GM19455 (cell line): Measurements from ENCODE around the gene RNF5.
"Not testable (repeated sequence)": the region's sequence is repeated elsewhere in the genome, so short reads cannot be mapped to it uniquely, and the experiment has no call there.

Experiments used
- ATAC-seq: cut with Tn5 transposase; IDR thresholded peaks from one replicate; pipeline ENCODE4 v1.9.1; 2021; ENCODE audit not compliant: unreplicated experiment

RNF5 gene

DNA sequence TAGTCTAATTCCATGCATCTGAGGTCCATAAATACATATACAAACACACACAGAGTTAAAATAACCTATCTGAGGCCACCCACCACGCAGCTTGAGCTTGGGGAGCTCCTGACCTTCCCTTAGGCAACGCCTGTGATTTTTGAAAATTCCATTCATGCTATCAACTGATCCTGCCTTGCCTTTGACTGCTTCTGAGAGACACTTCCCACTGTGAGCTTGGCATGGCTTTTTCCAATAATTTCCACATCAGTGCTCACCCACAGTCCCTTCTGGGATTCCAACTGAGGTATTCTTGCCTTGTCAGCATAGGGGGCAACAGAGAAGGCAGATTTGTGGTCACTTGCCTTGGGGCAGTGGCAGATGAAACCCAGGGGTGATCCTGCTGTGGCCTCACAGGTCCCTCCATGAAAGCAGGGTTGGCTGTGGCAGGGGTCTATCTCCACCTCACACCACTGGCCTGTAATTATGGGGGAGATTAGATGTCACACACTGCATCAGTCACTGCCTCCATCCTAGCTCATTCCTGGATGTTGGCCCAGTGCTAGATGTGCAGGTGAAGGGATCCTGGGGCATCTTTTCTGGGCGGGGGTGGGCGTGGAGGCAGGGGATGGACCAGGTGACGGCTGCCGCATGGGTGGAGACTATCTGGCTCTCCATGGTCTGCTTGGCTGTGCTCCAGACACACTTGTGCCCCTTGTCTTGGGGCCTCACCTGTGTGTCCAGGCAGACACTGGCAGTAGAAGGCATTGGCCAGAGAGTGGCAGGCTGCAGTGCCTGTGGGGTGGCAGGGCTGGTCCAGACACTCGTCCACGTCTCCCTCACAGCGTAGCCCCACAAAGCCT lies 25.4 kb downstream of the RNF5 start:
- ATAC-seq: no peak

DNA sequence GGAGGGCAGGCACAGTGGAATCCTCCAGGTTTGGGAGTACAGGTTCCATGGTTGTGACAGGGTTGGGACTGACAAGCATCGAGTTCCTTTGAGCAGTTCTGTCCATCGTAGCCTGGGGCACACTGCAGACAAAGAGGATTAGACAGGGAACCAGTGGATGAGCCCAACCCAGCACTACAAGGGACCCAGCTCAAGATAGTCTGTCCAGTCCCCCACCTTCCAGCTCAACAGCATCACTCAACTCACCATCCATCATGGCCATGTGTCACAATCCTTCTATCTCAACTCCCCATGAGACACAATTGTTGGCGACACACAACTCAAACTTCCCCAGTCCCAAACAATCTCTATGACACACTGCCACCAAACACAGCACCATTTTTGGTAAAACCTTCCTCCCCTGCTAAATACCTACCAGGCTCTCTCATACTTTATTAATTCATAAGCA lies 26.1 kb downstream of the RNF5 start:
- no peak for ATAC-seq

DNA sequence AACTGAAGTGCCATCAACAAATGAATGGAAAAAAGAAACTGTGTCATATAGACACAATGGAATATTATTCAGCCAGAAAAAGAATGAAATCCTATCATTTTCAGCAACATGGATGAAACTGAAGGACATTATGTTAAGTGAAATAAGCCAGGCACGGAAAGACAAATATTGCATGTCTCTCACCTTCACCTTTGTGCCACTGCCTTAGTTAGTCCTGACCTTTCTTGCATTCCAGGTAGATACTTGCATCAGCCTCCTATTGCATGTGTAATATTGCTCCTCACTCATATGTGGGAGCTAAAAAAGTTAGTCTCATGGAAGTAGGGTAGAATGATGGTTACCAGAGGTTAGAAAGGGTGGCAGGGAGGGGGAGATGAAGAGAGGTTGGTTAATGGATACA lies 30.8 kb downstream of the RNF5 start:
- ATAC-seq: no peak

DNA sequence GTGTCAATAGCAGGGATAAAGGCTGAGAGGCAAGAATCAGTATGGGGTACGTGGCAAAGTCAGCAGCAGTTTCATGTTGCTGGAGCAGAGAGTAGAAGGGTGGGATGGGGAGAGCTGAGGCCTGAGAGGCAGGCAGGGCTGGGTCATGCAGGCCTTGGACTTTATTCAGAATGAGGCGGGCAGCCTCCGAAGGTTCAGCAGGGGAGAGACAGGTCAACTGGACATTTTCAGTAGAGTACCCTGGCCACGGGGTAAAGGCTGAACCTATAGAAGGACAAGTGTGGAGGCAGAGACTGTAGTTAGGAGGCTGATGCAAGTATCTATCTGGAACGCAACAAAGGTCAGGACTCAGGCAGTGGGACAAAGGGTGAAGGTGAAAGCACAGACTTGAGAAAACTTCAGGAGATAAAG lies 32.0 kb downstream of the RNF5 start:
- no peak for ATAC-seq

DNA sequence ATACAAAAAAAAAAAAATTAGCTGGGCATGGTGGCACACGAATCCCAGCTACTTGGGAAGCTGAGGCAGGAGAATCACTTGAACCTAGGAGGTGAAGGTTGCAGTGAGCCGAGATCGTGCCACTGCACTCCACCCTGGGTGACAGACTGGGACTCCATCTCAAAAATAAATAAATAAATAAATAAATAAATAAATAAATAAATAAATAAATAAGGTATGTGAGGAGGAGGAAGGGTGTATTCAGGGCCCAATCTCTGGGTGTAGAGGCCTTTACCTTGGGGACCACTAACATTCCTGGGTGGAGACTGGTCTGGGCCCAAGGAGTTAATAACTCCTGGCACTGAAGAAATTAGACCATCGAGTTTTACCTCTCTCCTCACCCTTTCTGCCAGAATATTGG lies 33.2 kb downstream of the RNF5 start:
- ATAC-seq: not testable (repeated sequence)

DNA sequence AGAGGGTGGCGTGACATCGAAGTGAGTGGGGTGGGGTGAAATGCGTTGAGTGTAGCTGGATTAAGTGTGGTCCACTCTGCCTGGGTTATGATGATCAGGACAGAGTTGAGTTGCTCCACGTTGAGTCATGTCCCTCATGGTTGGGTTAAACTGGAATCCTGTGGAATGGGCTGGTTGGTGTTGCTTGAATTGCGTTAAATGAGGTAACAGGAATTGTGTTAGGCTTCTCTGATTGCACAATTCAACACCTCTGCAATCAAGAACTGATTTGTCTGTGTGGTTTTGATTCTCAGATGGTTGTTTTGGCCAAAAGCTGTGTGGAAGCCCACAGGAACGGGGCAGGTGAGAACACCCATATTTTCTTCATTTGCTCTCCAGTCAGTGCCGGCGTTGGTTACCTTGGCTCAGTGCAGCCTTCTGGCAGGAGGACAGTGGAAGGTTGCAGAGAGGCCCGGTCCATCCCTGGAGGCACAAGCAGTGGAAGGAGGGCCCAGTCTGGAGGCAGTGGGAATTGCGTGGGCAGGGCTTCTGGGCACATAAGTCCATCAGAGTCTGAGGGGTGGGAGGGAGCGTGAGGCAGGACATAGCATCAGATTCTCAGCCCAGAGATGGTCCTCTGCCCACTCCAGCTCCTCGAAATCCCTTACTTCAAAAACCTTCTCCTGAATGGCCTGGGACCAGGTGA lies 34.0 kb downstream of the RNF5 start:
- ATAC-seq: no peak

DNA sequence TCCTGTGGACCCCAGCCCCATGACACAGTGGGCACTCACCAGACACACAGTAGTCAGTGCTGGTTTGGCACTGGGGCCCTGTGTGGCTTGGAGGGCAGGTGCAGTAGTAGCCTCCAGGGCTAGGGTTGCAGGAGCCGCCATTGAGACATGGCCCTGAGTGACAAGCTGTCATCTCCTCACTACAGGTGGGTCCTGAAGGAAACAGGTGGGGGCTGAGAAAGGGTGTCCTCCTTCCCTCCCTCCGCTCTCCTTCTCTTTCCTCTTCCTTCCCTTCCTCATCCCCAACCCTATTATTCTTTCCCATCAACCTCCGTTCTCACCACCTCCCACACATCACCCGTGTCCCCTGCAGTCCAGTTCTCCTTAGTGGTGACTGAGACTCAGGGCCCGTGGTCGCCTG lies 35.4 kb downstream of the RNF5 start:
- ATAC-seq: no peak

DNA sequence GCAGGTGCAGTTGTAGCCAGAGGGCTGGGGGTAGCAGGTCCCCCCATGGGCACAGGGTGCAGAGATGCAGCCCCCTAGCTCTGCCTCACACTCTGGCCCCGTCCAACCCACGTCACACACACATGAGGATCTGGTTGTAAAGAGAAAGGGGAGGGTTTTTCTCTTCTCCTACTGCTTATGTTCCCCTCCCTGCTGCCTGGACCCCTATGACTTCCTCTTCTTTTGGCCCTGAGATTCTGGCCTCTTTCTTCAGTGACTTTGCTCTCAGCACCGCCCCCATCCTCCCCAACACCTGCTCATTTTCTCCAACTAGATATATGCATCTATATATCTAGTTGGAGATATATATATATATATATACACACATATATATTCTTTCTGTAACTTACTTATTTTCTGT lies 35.9 kb downstream of the RNF5 start:
- no peak for ATAC-seq

DNA sequence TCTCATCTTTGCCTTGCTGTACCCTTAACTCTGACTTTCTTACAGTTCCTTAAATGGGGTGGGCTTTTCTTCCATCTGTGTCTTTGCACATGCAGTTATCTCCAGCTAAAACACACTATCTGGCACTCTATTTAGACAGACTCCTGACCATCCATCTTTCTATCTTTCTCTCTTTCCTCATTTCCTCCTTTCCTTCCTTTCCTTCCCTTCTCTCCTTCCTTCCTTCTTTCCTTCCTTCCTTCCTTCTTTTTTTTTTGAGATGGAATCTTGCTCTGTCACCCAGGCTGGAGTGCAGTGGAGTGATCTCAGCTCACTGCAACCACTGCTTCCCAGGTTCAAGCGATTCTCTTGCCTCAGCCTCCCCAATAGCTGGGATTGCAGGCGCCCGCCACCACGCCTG lies 37.4 kb downstream of the RNF5 start:
- ATAC-seq: no peak

DNA sequence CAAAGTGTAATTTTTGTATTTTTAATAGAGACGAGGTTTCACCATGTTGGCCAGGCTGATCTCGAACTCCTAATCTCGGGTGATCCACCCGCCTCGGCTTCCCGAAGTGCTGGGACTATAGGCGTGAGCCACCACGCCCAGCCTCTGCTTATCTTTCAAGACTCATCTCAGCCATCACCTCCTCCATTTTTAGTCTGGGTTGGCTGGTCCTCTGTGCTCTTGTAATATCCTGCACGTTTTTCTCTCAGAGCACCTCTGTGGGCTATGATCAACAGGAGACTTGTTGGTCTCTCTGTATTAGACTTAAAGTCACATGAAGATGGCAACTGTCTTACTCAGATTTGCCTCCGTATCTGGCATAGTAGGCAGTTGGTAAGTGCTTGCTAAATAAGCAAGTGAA lies 38.1 kb downstream of the RNF5 start:
- no peak for ATAC-seq

DNA sequence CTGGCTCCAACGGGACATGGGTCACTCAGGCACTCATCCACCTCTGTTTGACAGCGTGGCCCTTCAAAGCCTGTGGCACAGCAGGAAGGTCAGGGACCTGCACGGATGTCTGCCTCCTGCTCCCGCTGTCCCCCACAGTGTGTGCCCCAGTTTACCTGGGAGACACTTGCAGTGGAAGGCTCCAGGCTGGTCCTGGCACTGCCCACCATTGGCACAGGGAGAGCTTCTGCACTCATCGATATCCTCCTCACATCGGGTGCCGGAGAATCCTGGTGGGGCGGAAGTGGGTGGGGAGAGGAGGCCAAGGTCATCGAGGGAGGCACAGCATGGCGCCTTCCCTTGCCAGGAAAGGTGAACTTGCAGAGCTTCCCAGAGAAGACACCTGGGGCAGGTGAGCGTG lies 38.8 kb downstream of the RNF5 start:
- no peak for ATAC-seq

DNA sequence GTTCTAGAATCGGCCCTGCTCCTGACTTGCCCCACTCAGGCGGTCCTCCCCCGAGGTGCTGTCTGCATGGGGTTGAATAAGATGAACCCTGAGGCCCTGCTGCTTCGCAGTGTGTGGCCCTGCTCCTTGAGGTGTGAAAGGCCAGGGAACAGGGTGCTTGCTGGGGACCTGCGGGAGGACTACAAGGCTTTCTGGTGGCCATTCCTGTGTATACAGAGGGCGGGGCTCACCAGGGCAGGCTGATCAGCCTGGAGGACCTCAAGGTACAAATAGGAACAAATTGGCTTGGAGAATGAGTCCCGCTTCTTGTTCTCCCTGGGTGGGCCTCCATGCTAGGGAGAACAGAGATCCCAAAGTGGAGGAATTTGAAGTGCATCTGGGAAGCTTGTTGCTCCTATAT lies 40.0 kb downstream of the RNF5 start:
- ATAC-seq: no peak

DNA sequence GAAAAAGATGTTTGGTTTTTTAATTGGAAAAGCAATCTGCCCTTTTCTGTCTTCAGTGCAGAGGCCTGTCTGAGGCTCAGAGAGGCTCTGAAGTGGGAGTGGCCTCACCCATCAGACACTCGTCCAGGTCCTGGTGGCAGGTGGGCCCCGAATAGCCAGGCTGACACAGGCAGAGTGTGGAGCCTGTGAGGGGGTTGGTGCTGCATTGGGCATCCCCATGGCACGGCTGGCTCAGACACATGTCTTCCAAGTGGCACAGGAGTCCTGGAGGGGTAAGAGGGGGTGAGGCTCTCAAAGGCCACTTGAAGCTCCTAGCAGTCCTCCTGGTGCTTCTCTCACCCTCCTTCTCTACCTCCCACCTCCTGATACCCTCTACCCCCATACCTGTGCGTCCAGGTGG lies 41.8 kb downstream of the RNF5 start:
- ATAC-seq: no peak

DNA sequence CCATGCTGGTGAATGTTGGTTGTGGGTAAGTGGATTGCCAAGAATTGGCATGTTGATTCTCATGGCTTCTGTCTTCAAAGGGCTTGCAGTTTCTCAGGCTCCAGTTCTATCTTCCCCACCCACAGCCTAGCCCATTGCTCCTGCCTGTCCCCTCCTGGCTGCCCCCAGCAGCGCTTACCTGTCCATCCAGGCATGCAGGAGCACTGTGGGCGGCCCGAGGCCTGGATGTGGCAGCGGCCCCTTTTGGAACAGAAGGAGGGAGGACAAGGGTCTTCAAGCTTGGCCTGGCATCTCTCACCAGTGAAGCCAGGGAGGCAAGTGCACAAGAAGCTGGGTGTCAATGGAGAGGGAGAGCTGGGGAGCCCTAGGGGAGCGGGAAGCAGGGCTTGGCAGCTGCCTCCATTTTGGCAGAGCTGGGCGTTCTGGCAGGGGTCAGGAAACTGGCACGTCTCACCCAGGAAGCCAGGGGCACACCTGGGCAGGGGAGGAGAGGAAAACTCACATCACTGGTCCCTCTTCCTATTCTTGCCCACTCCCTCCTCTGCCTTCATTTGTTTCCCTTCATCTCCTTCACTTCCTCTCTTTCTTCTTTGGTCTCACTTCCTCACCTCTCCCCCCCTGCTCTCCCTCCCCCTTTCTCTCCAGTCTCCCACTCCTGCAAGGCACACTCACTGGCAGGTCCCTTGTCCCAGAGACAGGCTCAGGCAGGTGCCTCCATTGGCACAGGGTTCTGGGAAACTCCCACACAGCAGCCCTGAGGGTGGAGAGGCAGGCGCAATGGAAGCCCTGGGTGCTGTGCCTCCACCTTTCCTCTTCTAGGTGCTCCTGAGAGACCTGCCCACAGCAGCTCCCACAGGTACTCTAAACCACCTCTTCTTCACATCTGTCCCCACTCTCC lies 44.4 kb downstream of the RNF5 start:
- no peak for ATAC-seq

DNA sequence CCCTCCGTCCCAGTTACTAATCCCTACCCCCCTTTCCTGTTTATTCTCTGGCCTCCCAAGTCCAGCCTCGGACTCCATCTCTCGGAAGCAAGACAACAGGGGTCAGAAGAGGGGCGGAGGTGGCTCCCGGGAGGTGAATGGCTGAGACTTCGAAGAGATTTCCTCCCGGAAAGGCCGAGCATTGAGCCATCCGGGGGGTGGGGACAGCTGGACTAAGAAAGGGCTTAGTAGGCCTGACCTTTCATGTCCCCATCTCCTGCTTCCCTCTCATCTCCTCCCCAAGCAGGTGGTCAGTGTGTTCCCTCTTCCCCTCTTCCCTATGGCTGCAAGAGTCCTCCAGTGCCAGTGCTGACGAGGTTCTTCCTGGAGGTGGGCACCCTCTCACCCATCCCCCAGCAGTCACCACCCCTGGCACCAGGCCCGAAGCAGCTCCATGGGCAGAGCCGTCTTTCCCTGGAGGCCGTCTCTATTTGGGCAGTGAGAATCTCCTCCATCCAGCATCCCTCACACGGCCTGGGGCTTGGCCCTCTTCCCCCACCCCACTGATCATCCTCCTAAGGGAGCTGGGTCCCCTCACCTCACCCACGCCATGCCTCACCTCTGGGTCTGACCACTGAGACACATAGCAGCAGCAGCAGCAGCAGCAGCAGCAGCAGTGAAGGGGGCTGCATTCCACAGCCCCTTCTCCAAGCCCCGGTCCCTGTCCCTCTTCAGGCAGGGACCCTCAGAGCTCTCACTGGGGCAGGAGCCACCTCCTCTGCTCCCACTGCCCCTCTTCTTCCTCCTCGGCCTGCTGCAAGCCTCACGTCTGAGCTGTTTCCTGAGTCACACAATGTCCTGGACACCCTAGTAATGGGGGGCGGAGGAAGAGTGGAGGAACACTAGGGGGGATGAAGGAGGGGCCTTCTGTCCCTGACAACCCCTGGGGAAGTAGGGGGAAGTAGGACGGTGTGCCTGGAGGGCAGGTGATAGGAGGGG lies 45.3 kb downstream of the RNF5 start, which contains the start of gene NOTCH4:
TSS of gene NOTCH4 (minus strand) at position 810 of the 978 bp plus-strand sequence. CDS start at position 671, 139 bp downstream.
- no peak for ATAC-seq

DNA sequence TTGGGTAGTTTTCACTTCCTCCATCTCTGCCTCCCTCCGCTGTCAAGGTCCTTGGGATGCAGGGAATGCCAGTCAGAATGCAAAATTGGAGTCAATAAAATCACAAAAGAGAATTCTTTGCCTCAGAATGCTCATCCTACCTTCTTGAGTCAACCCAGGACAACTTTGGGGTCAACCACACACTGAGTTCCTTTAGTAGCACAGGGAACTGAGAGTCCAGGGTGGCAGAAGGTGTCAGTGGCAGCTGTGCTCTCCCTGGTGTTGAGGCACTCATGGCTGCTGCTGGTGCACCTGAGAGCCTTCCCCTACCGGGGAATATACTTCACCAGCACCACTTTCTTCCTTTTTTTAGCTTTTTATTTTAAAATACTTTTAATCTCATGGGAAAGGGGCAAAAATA lies 46.5 kb downstream of the RNF5 start:
- ATAC-seq: no peak

DNA sequence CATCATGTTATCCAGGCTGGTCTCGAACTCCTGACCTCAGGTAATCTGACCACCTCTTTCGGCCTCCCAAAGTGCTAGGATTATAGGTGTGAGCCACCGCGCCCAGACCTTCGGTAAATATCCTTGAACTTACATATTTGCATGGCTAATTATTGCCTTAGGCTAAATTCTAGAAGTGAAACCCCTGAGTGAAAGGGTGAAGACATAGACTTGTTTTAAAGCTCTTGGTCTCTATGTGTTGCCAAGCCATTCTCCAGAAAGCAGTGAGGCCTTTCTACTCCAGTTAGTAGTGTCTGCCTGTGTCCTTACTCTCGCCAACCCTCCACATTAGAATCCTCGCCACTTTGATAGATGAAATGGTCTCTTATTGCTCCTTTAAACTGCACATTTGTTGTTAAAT lies 48.2 kb downstream of the RNF5 start:
- ATAC-seq: no peak
